GM19372 (cell line): ENCODE measurements around the gene CHST10.

ENCODE experiments used
- ATAC-seq: cut with Tn5 transposase; IDR thresholded peaks from one replicate; pipeline ENCODE4 v1.9.1; 2021; ENCODE audit warnings: mild to moderate bottlenecking, low read depth, moderate library complexity; ENCODE audit not compliant: unreplicated experiment

The CHST10 gene

GRCh38 chr2:100417711-100418124, 250 bp upstream of the CHST10 start:
- ATAC-seq = no peak

GRCh38 chr2:100416397-100416934, 1.0 kb downstream of the CHST10 start:
- no peak for ATAC-seq

GRCh38 chr2:100413571-100413970, 3.9 kb downstream of the CHST10 start:
- ATAC-seq = no peak

- no peak for ATAC-seq
Observed at GRCh38 chr2:100412881-100413321, 4.6 kb downstream of the CHST10 start.

DNA sequence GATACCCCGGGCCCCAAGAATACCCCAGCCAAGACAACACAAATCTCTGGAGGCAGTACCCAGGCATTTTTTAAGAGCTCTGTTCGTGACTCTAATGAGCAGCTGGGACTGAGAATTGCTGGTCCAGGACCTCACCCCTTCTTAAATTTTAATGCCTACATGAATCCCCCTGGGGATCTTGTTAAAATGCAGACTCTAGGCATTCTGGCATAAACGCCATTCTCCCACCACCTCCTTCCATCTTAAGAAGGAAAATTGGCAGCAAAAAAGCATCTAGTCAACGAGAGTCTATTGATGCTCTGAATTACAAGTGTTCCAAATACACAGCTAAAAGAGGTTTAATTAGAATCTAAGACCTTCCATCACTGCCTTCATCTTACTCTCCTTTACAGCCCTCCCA, 5.0 kb downstream of the CHST10 start:
- no peak for ATAC-seq

DNA sequence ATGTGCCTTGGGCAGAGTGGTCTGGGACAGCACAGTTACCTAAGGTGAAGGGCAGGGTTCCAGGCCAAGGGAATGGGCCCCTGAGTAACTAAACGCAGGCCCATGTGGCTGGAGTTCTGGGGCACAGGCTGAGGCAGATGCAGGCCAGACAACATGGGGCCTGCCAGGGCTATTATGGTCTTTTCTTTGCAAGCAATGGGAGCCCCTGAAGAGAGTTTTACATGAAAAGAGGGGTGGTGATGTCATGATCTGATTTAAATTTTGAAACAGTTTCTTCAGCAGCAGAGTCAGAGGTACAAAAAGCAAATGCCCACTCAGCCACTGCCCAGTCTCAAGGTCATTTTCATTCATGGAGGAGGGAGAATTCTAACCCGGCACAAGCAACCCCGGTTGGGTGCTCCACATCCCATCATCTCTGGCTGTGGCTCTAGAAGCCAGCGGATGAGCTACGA, 5.6 kb downstream of the CHST10 start:
- no peak for ATAC-seq

GRCh38 chr2:100409975-100410647, 7.4 kb downstream of the CHST10 start:
- no peak for ATAC-seq

DNA sequence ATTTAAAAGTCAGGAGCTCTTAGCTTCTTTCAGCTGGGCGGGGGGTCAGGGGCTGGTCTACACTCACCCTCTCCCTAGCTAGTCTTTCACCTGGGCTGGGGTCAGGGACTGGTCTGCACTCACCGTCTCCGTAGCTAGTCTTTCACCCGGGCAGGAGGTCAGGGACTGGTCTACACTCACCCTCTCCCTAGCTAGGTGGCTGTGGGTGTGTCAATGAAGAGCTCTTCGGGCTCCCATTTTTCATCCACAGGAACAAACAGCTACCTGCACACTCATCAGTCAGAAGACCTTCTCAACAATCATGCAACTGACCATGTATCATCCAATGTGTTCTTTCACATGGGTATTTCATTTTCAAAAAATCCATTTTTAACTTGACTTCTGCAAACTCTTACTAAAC, 8.0 kb downstream of the CHST10 start:
- ATAC-seq = no peak

DNA sequence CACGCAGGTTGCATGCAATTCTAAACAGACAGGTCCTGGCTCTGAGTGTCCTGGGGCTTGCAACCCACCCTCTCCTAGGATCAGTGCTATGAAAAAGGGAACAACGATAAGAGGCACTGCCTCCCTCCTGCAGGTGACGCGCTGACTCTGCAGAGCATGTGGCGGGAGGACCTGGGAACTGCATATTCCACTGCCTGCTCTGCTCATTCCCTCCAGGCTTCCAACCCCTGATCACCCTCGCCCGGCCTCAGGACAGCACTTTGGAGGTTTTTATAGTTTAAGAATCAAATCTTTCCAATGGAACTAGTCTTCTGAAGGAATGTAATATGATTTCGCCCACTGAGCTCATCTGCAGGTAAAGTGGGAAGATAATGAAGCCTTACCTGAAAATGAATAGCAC, 8.5 kb downstream of the CHST10 start:
- ATAC-seq = no peak

GRCh38 chr2:100408104-100408503, 9.4 kb downstream of the CHST10 start:
- ATAC-seq = no peak

GRCh38 chr2:100407563-100407962, 9.9 kb downstream of the CHST10 start:
- no peak for ATAC-seq

DNA sequence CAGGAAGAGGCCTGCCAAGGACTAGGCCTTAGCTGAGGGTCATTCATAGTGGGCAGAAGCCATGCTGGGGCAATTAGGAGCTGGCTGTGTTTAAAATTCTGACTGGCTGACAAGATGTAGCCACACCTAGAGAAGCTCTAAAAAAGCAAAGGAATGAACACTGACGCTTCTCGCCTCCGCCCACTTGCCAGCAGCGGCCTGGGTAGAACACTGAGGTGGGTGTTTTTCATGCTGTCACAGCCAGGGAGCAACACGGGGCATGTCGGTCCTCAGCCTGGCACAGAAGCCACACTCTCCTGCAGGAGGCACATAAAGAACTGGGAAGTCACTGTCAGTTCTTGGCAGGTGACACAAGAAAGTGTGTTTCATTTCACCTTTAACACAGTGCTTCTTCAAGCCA, 10.4 kb downstream of the CHST10 start:
- ATAC-seq = no peak

DNA sequence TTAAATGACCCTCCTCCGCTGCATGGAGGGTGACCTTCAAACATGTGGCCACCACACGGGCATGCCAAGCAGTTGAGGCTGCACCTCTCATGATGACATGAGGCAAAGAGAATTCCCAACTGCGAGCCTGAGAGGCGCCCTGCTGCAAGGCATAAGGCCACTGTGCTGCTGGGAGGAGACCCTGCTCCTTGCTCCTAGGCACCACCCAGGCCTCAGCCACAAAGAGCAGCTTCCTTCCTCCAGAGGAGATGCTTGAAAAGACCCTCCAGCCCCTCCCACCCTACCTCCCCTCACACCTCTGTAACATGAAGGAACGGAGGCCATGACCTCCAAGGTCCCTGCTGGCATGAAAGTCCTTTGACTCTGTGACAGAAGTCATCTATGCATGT, 11.4 kb downstream of the CHST10 start:
- ATAC-seq = no peak

- no peak for ATAC-seq
Observed at GRCh38 chr2:100405403-100406119, 11.9 kb downstream of the CHST10 start.

GRCh38 chr2:100404411-100404810, 13.1 kb downstream of the CHST10 start:
- ATAC-seq = no peak

- no peak for ATAC-seq
Observed at GRCh38 chr2:100403722-100404121, 13.7 kb downstream of the CHST10 start.

- ATAC-seq = no peak
Observed at GRCh38 chr2:100401268-100401667, 16.2 kb downstream of the CHST10 start.

DNA sequence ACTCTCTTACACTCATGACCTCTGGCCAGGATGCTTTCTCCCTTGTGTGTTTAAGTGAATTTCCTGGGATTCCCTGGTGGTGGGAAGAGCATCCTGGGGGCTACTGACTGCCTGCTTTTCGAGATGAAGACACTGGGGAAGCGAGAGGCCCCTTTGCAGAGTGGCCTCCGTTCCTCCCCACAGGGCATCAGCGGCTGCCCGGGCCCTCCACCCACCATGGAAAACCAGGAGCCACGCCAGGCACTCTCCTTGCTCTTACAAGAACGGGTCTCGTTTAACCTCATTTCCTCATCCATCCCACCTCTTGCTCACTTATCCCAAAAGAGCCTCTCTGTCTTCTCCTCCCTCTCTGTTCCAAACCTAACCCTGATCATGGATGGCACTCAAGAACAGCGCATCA, 17.8 kb downstream of the CHST10 start:
- ATAC-seq = no peak

- ATAC-seq = no peak
Observed at GRCh38 chr2:100397976-100398375, 19.5 kb downstream of the CHST10 start.

- no peak for ATAC-seq
Observed at GRCh38 chr2:100397118-100397860, 20.2 kb downstream of the CHST10 start.

- no peak for ATAC-seq
Observed at GRCh38 chr2:100396483-100396882, 21.0 kb downstream of the CHST10 start.
